Ishikawa (cell line): Measurements from ENCODE around the gene ENO1.

Experiments used
- CEBPB ChIP-seq: IDR thresholded peaks from 2 replicates; pipeline ENCODE4 v1.6.1; 2012
- CREB1 ChIP-seq: IDR thresholded peaks from 2 replicates; pipeline ENCODE4 v1.6.1; 2012; ENCODE audit warnings: low read depth
- EGR1 ChIP-seq: IDR thresholded peaks from 2 replicates; pipeline ENCODE4 v1.6.1; 2012
- EP300 ChIP-seq: IDR thresholded peaks from 2 replicates; pipeline ENCODE4 v1.6.1; 2012; ENCODE audit warnings: borderline replicate concordance
- FOXM1 ChIP-seq: IDR thresholded peaks from 2 replicates; pipeline ENCODE4 v1.6.1; 2012; ENCODE audit warnings: low read depth, borderline replicate concordance
- NFIC ChIP-seq: IDR thresholded peaks from 2 replicates; pipeline ENCODE4 v1.6.1; 2012
- RAD21 ChIP-seq: IDR thresholded peaks from 2 replicates; pipeline ENCODE4 v1.6.1; 2012; ENCODE audit warnings: low read depth
- TAF1 ChIP-seq: IDR thresholded peaks from 2 replicates; pipeline ENCODE4 v1.6.1; 2012; ENCODE audit warnings: low read depth, mild to moderate bottlenecking
- TCF12 ChIP-seq: IDR thresholded peaks from 2 replicates; pipeline ENCODE4 v1.6.1; 2012; ENCODE audit warnings: low read depth
- TEAD4 ChIP-seq: IDR thresholded peaks from 2 replicates; pipeline ENCODE4 v1.6.1; 2012
- YY1 ChIP-seq: IDR thresholded peaks from 2 replicates; pipeline ENCODE4 v1.6.1; 2012; ENCODE audit warnings: low read depth
- ZBTB7A ChIP-seq: IDR thresholded peaks from 2 replicates; pipeline ENCODE4 v1.6.1; 2012; ENCODE audit warnings: low read depth
- TF ChIP-seq, protein P1 (sequence below): IDR thresholded peaks from 2 replicates; pipeline ENCODE4 v1.6.1; 2012; ENCODE audit warnings: low read depth, mild to moderate bottlenecking
- TF ChIP-seq, protein P2 (sequence below): IDR thresholded peaks from 2 replicates; pipeline ENCODE4 v1.6.1; 2012
- TF ChIP-seq, protein P3 (sequence below): IDR thresholded peaks from 2 replicates; pipeline ENCODE4 v1.6.1; 2012

Gene ENO1

DNA sequence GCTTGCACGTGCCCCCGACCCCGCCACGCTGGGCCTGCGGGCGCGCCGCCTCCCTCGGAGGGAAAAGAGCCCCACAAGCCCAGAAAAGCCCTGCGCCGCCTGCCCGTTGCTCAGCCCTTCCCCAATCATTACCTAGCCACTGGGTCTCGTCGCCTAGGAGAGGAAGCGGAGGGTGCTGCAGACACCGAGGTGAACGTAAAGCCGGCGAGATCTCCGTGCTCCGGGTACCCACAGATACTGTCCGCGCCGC is at the start of gene ENO1:
Gene ENO1, minus strand, starts transcription at position 239 of the 250 bp plus-strand sequence. CDS start 3,778 bp downstream, outside the sequence.
- TF ChIP-seq TAF1 = peak; percentile 87
- no peak; the same call in 1 of the 2 replicates for TF ChIP-seq TEAD4

DNA sequence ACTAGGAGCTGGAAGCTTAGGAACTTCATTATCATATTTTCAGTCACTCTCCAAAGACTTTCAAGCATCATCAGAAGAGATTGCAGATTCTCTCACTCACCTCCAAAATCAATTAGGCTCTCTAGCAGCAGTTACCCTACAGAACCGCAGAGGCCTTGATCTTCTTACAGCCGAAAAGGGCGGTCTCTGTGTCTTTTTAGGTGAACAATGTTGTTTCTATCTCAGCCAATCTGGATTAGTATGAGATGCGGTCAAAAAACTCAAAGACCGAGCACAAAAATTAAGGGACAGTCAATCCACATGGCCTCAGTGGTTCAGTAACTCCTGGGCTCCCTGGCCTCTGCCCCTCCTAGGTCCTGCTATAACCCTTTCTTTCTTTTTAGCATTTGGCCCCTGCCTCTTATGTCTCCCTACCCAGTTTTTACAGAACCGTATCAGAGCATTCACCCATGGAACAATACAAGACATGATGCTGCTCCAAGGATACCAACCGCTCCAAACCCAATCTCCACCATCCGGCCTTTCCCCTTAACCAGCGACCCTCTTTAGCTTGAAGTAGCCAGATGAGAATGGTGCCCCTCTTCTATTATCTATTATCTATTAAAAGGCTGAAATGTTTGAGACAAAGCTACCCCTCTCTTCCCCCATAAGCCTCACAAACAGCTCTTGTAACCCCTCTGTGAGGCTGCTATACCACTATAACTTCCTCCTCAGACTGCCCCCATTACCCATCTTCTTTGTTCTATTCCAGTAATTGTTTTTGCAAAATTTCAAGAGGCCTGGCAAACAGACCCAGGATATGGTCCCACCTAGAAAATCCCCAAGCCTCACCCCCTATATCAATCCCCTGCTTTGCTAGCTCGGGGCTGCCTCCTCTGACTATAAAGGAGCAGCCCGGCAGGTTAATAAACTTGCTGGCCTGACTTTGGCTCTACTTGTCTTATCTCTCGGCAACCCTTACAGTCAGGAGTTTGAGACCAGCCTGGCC is 48.5 kb upstream of the ENO1 start:
- TF ChIP-seq TCF12 (no peak), ZBTB7A (no peak), CEBPB (no peak), FOXM1 (no peak), EGR1 (no peak), NFIC (no peak), TEAD4 (no peak), EP300 (no peak), CREB1 (no peak), YY1 (no peak)
- TF ChIP-seq, protein P1, sequence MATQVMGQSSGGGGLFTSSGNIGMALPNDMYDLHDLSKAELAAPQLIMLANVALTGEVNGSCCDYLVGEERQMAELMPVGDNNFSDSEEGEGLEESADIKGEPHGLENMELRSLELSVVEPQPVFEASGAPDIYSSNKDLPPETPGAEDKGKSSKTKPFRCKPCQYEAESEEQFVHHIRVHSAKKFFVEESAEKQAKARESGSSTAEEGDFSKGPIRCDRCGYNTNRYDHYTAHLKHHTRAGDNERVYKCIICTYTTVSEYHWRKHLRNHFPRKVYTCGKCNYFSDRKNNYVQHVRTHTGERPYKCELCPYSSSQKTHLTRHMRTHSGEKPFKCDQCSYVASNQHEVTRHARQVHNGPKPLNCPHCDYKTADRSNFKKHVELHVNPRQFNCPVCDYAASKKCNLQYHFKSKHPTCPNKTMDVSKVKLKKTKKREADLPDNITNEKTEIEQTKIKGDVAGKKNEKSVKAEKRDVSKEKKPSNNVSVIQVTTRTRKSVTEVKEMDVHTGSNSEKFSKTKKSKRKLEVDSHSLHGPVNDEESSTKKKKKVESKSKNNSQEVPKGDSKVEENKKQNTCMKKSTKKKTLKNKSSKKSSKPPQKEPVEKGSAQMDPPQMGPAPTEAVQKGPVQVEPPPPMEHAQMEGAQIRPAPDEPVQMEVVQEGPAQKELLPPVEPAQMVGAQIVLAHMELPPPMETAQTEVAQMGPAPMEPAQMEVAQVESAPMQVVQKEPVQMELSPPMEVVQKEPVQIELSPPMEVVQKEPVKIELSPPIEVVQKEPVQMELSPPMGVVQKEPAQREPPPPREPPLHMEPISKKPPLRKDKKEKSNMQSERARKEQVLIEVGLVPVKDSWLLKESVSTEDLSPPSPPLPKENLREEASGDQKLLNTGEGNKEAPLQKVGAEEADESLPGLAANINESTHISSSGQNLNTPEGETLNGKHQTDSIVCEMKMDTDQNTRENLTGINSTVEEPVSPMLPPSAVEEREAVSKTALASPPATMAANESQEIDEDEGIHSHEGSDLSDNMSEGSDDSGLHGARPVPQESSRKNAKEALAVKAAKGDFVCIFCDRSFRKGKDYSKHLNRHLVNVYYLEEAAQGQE = no peak
- TF ChIP-seq, protein P2, sequence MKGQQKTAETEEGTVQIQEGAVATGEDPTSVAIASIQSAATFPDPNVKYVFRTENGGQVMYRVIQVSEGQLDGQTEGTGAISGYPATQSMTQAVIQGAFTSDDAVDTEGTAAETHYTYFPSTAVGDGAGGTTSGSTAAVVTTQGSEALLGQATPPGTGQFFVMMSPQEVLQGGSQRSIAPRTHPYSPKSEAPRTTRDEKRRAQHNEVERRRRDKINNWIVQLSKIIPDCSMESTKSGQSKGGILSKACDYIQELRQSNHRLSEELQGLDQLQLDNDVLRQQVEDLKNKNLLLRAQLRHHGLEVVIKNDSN = no peak
- TF ChIP-seq, protein P3, sequence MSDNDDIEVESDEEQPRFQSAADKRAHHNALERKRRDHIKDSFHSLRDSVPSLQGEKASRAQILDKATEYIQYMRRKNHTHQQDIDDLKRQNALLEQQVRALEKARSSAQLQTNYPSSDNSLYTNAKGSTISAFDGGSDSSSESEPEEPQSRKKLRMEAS = no peak

DNA sequence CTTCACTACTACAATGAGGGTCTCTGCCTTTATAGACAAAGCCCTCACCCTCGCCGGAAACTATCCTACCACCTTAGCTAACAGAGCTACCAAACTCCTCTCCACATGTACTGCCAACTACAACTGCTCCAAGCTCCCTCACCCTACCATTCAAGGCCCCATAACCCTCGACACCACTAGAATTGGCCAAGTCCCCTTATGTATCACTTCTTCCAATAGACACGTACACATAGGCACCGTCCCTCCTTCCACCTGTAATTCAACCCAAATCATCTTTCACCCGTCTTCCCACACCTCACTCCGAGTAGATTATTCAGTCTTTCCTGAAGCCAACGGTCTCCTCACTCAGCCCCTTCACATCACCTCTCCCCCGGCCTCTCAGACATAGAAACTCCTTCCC is 47.5 kb upstream of the ENO1 start:
- TF ChIP-seq FOXM1 (no peak), TAF1 (no peak), CEBPB (no peak), CREB1 (no peak), ZBTB7A (no peak), NFIC (no peak), TEAD4 (no peak), RAD21 (no peak), EP300 (no peak), EGR1 (no peak), TCF12 (no peak), YY1 (no peak)
- TF ChIP-seq, protein P3 = no peak
- TF ChIP-seq, protein P1 = no peak
- TF ChIP-seq, protein P2 = no peak

DNA sequence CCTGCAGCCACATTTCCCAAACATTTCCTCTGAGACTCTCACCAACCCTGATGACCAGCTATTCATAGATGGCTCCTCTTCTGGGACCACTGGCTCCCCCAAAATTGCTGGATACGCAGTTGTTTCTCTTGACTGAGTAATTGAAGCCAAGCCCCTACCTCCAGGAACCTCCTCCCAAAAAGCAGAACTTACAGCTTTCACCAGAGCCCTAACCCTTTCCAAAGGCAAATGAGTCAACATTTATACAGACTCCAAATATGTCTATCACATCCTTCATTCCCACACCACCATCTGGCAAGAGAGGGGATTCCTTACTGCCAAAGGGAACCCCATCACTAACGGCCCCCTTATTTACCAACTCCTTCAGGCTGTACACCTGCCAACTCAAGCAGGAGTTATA is 46.9 kb upstream of the ENO1 start:
- no peak for TF ChIP-seq CEBPB
- TF ChIP-seq, protein P1 = no peak
- TF ChIP-seq, protein P2 = no peak
- no peak for TF ChIP-seq EGR1
- no peak for TF ChIP-seq TCF12
